Neural crest cell (in vitro differentiated cells): ENCODE data around the gene GRIK3. TPM values are rescaled to one million over a fixed set of nuclear protein-coding genes. Genes with fewer than 3 reads are reported as not detected.

Source experiments
- DNase-seq: peaks from one replicate; pipeline ENCODE4 v3.0.0; 2021; ENCODE audit warnings: low read depth, mixed read lengths, low spot score
- H3K27ac Mint-ChIP-seq: one replicate; pipeline ENCODE4 v1.8.0; 2021; ENCODE audit warnings: mild to moderate bottlenecking, mixed read lengths; ENCODE audit not compliant: unreplicated experiment
- H3K27me3 Mint-ChIP-seq: 2 replicates; pipeline ENCODE4 v1.8.0; 2021; ENCODE audit warnings: low read depth, mild to moderate bottlenecking, mixed read lengths
- H3K36me3 Mint-ChIP-seq: 2 replicates; pipeline ENCODE4 v1.8.0; 2021; ENCODE audit warnings: low read depth, mild to moderate bottlenecking, mixed read lengths
- H3K4me1 Mint-ChIP-seq: 2 replicates; pipeline ENCODE4 v1.8.0; 2021; ENCODE audit warnings: mixed read lengths
- H3K4me3 Mint-ChIP-seq: one replicate; pipeline ENCODE4 v1.8.0; 2021; ENCODE audit warnings: mild to moderate bottlenecking, mixed read lengths
- H3K9me3 Mint-ChIP-seq: 2 replicates; pipeline ENCODE4 v1.8.0; 2021; ENCODE audit warnings: mixed read lengths
- CTCF ChIP-seq: fragments of 200-600 bp; sonication (generic); conservative IDR thresholded peaks from 2 replicates; pipeline ENCODE4 v1.5.0; 2021; ENCODE audit warnings: antibody characterized with exemption, mild to moderate bottlenecking
- total RNA-seq: library from RNA; stranded (reverse); gene quantifications from 2 replicates; pipeline ENCODE4 v1.2.1, GENCODE V29; 2021

The GRIK3 gene
- total RNA-seq, 1 donor from 2014 or later: 2.4 TPM

DNA sequence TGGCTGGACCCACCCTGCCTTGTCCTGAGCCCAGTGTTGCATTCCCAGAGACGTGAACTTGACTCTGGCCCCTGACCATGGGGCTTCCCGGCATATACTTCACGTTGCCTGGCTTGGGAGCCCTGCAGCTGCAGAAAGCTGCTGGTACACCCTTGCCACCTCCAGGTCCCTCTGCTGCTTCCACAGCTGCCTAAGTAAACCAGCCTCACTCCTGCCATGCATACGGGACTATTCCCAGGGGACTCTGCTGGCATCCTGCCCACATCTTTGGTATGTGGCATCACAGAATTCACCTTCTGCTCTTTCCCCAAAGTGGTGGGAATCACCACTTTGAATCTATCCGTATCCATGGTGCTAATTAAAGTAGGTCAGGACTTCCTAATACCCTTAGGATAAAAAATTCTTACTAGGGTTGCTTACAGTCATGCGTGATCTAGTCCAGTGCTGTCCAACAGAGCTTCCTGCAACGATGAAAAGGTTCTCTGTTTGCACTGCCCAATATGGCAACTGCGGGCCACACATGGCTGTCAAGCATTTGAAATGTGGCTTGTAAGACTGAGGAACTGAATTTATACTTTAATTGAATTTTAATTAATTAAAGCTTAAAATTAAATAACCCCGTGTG, 203.0 kb downstream of the GRIK3 start:
- H3K27ac Mint-ChIP-seq: peak overlapping the region; percentile 83
- H3K27me3 Mint-ChIP-seq: no peaks in the 10 kb centered on the region
- H3K9me3 Mint-ChIP-seq: no peaks in the 10 kb centered on the region
- H3K4me1 Mint-ChIP-seq: peaks cover 10% of the 10 kb centered on the region
- no peak for DNase-seq
- no peak for TF ChIP-seq CTCF
- H3K36me3 Mint-ChIP-seq: no peaks in the 10 kb centered on the region
- no peak overlapping the region for H3K4me3 Mint-ChIP-seq

DNA sequence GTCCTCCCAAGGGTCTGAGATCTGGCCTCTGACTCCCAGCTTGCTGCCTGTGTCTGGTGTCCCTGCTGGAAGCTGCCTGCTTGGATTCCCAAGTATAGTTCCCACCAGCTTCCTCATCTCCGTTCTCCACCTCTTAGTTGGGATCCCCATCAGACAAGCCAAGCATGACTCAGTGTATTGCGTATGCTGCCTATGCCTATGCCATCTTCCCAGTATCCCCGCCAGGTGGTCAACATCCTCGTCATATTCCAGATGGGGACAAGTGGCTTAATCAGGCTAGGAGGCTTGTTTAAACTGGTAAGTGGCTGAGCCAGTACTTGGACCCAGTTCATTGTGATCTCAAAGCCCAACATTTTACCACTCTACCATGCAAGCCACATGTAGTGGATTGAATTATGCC, 204.4 kb downstream of the GRIK3 start:
- Mint-ChIP-seq H3K27ac (no peak overlapping the region), H3K9me3 (no peaks in the 10 kb centered on the region), H3K4me1 (peaks cover 24% of the 10 kb centered on the region), H3K36me3 (no peaks in the 10 kb centered on the region), H3K4me3 (no peak overlapping the region), H3K27me3 (no peaks in the 10 kb centered on the region)
- TF ChIP-seq CTCF: no peak
- DNase-seq: no peak

DNA sequence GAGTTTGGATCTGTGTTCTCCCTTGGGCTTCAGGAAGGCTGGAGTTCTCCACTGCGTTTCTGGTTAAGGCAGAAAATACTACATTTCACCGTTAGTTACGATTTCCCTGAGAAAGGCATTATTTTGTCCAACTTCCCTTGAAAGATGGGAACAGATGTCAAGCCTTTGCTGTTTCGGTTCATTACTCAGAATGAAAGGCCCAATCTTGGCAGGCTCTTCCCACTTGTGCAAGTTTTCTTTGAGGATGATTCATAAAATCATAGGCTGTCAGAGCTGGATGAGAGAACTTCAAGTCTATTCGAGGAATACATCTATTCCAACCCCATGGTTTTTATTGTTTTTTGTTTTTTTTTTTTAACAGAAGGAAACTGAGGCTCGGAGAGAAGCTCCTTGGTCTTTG, 205.2 kb downstream of the GRIK3 start:
- H3K27ac Mint-ChIP-seq: no peak overlapping the region
- no peaks in the 10 kb centered on the region for H3K36me3 Mint-ChIP-seq
- H3K4me1 Mint-ChIP-seq: peaks cover 33% of the 10 kb centered on the region
- DNase-seq: no peak
- no peaks in the 10 kb centered on the region for H3K27me3 Mint-ChIP-seq
- H3K4me3 Mint-ChIP-seq: no peak overlapping the region
- no peak for TF ChIP-seq CTCF
- no peaks in the 10 kb centered on the region for H3K9me3 Mint-ChIP-seq

DNA sequence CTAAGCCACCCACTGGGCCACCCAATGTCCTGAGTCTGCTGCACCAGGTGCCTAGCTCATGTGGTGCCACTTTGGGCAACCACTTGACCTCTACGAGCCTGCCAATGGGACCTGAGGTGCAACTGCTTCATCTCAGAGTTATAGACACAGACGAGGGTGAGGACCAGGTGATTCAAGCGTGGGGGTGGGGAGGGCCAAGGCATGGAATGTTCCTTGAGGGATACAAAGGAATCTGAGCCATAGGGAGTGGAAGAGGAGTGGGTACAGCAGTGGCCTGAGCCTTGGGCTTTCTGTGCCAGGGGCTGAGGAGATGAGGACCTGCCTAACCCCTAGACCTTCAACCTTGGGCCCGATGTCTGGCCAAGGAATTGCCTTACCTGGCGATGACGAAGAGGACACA, 209.1 kb downstream of the GRIK3 start:
- no peaks in the 10 kb centered on the region for H3K27me3 Mint-ChIP-seq
- DNase-seq: no peak
- H3K27ac Mint-ChIP-seq: peak overlapping the region; percentile 87
- no peaks in the 10 kb centered on the region for H3K9me3 Mint-ChIP-seq
- H3K4me1 Mint-ChIP-seq: peaks cover 35% of the 10 kb centered on the region
- TF ChIP-seq CTCF: no peak
- no peaks in the 10 kb centered on the region for H3K36me3 Mint-ChIP-seq
- H3K4me3 Mint-ChIP-seq: no peak overlapping the region

GRCh38 chr1:36824390-36824861, 209.9 kb downstream of the GRIK3 start:
- no peaks in the 10 kb centered on the region for H3K27me3 Mint-ChIP-seq
- H3K27ac Mint-ChIP-seq: peak overlapping the region; percentile 87
- DNase-seq: peak; percentile 21
- TF ChIP-seq CTCF: no peak
- peaks cover 35% of the 10 kb centered on the region for H3K4me1 Mint-ChIP-seq
- H3K4me3 Mint-ChIP-seq: peak overlapping the region; percentile 10
- no peaks in the 10 kb centered on the region for H3K9me3 Mint-ChIP-seq
- no peaks in the 10 kb centered on the region for H3K36me3 Mint-ChIP-seq
